Type B pancreatic cell (in vitro differentiated cells): ENCODE data around the gene ARHGEF25. TPM values are rescaled to one million over a fixed set of nuclear protein-coding genes. Genes with fewer than 3 reads are reported as not detected.
"Not testable (repeated sequence)": the region's sequence is repeated elsewhere in the genome, so short reads cannot be mapped to it uniquely, and the experiment has no call there.

Source experiments
- DNase-seq: peaks from one replicate; pipeline ENCODE4 v3.0.0; 2021; ENCODE audit warnings: mixed read lengths; ENCODE audit not compliant: unreplicated experiment; ENCODE audit errors: extremely low spot score
- H3K27ac Mint-ChIP-seq: 2 replicates; pipeline ENCODE4 v1.8.0; 2021; ENCODE audit warnings: mild to moderate bottlenecking, mixed read lengths
- H3K27me3 Mint-ChIP-seq: 2 replicates; pipeline ENCODE4 v1.8.0; 2021; ENCODE audit warnings: mixed read lengths
- H3K36me3 Mint-ChIP-seq: 2 replicates; pipeline ENCODE4 v1.8.0; 2021; ENCODE audit warnings: mixed read lengths
- H3K4me1 Mint-ChIP-seq: one replicate; pipeline ENCODE4 v1.8.0; 2021; ENCODE audit warnings: mixed read lengths; ENCODE audit not compliant: unreplicated experiment
- H3K4me3 Mint-ChIP-seq: 2 replicates; pipeline ENCODE4 v1.8.0; 2021; ENCODE audit warnings: mild to moderate bottlenecking, mixed read lengths
- H3K9me3 Mint-ChIP-seq: 2 replicates; pipeline ENCODE4 v1.8.0; 2021; ENCODE audit warnings: mixed read lengths
- long read RNA-seq: library from polyadenylated mRNA; unstranded; transcript quantifications from one replicate; pipeline ENCODE4 v2.0.0, GENCODE V29; 2020
- total RNA-seq: library from RNA; stranded (reverse); gene quantifications from 2 replicates; pipeline ENCODE4 v1.2.1, GENCODE V29; 2021; ENCODE audit warnings: low replicate concordance
- TF ChIP-seq, protein P1 (sequence below): fragments of 200-600 bp; sonication (generic); conservative IDR thresholded peaks from 2 replicates; pipeline ENCODE4 v1.5.0; 2021; ENCODE audit warnings: antibody characterized with exemption, mild to moderate bottlenecking

The ARHGEF25 gene
- total RNA-seq, result 4.7 and 34.6 TPM in 2 replicates
- long read RNA-seq, result 0 reads

DNA sequence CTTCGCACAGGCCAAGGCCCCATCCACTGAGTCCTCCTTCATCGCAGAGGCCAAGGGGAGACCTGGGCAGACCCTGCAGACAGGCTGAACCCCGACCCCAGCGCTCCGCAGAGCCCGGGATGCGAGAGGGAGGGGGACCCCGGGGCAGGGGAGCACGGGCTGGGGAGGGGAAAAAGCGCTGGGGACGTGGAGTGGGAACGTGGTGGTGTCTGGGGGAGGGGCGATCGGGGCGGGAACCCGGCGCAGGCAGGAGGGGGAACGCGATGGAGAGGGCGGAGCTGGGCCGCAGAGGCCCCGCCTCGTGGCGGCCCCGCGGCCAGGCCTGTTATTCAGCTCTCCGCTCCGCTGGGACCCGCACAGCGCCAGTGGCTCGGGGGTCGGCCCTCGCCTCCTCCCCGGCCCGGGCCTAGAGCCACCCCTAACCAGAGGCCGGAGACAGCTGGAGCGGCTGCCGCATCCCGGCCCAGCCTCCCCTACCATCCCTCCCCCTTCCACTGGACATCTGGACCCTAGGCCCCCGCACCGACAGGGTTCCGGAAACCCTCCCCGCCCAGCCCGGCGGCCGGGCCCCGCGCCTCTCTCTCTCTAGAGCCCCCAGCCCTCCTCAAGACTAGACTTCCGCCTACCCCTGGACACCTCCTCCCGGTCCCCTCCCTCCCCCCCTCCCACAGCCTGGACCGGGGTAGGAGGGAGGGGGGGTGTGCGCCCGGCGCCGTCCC, at the start of gene ARHGEF25:
TSS of gene ARHGEF25 (plus strand) at position 328 of the 719 bp plus-strand sequence. CDS start 460 bp downstream, outside the sequence.
- peak within 1 kb of the TSS; percentile 88 for H3K4me3 Mint-ChIP-seq
- H3K9me3 Mint-ChIP-seq, result no peaks in the 10 kb centered on the region
- peaks cover 17% of the 10 kb centered on the region for H3K27me3 Mint-ChIP-seq
- peak within 1 kb of the TSS; percentile 43 for H3K27ac Mint-ChIP-seq
- peaks cover 7% of the 10 kb centered on the region for H3K36me3 Mint-ChIP-seq
- peak; percentile 83 for DNase-seq
- H3K4me1 Mint-ChIP-seq, result peaks cover 4% of the 10 kb centered on the region
- TF ChIP-seq, protein P1, sequence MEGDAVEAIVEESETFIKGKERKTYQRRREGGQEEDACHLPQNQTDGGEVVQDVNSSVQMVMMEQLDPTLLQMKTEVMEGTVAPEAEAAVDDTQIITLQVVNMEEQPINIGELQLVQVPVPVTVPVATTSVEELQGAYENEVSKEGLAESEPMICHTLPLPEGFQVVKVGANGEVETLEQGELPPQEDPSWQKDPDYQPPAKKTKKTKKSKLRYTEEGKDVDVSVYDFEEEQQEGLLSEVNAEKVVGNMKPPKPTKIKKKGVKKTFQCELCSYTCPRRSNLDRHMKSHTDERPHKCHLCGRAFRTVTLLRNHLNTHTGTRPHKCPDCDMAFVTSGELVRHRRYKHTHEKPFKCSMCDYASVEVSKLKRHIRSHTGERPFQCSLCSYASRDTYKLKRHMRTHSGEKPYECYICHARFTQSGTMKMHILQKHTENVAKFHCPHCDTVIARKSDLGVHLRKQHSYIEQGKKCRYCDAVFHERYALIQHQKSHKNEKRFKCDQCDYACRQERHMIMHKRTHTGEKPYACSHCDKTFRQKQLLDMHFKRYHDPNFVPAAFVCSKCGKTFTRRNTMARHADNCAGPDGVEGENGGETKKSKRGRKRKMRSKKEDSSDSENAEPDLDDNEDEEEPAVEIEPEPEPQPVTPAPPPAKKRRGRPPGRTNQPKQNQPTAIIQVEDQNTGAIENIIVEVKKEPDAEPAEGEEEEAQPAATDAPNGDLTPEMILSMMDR, result no peak

- H3K27ac Mint-ChIP-seq, result no peak overlapping the region
- no peak for DNase-seq
- TF ChIP-seq, protein P1, result no peak
- no peaks in the 10 kb centered on the region for H3K4me1 Mint-ChIP-seq
- H3K27me3 Mint-ChIP-seq, result peaks cover 26% of the 10 kb centered on the region
- no peak overlapping the region for H3K4me3 Mint-ChIP-seq
- no peaks in the 10 kb centered on the region for H3K9me3 Mint-ChIP-seq
- H3K36me3 Mint-ChIP-seq, result no peaks in the 10 kb centered on the region
These were observed 47.9 kb upstream of the ARHGEF25 start for GRCh38 chr12:57563358-57563757.

DNA sequence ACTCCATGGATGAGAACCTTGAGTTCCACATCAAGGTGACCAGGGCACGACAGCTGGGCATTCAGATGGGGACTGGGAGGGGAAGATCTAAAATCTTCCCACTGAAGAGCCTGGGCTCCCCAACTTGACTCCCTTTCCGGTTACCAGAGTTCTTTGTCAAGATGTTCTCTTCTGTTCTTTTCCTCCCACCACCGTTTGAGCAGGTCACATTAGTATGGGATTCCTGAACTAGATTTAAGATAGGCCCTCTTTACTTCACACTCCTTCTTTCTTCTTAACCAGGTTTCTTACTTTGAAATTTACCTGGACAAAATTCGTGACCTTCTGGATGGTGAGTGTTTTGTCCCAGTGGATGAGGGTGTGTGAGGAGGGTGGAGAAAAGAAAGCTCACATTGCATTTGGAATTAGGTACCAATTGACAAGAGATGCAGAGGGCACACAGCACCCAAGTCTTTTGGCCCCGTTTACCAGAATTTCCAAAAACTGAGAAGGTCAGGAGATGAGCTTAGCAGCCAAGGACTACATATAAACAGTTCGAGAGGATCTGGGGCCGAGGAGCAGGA, 47.0 kb upstream of the ARHGEF25 start:
- H3K4me1 Mint-ChIP-seq, result no peaks in the 10 kb centered on the region
- TF ChIP-seq, protein P1, result no peak
- peaks cover 26% of the 10 kb centered on the region for H3K27me3 Mint-ChIP-seq
- no peak overlapping the region for H3K4me3 Mint-ChIP-seq
- no peaks in the 10 kb centered on the region for H3K36me3 Mint-ChIP-seq
- no peaks in the 10 kb centered on the region for H3K9me3 Mint-ChIP-seq
- no peak for DNase-seq
- no peak overlapping the region for H3K27ac Mint-ChIP-seq

GRCh38 chr12:57568838-57569237, 42.4 kb upstream of the ARHGEF25 start:
- H3K36me3 Mint-ChIP-seq, result no peaks in the 10 kb centered on the region
- TF ChIP-seq, protein P1, result no peak
- H3K9me3 Mint-ChIP-seq, result no peaks in the 10 kb centered on the region
- H3K27ac Mint-ChIP-seq, result no peak overlapping the region
- DNase-seq, result no peak
- H3K27me3 Mint-ChIP-seq, result peaks cover 8% of the 10 kb centered on the region
- no peak overlapping the region for H3K4me3 Mint-ChIP-seq
- no peaks in the 10 kb centered on the region for H3K4me1 Mint-ChIP-seq

- no peaks in the 10 kb centered on the region for H3K36me3 Mint-ChIP-seq
- H3K9me3 Mint-ChIP-seq, result no peaks in the 10 kb centered on the region
- no peak overlapping the region for H3K4me3 Mint-ChIP-seq
- DNase-seq, result no peak
- TF ChIP-seq, protein P1, result no peak
- no peaks in the 10 kb centered on the region for H3K4me1 Mint-ChIP-seq
- peaks cover under 1% of the 10 kb centered on the region for H3K27me3 Mint-ChIP-seq
- H3K27ac Mint-ChIP-seq, result no peak overlapping the region
These were observed 41.4 kb upstream of the ARHGEF25 start for GRCh38 chr12:57569858-57570257.

GRCh38 chr12:57570438-57570837, 40.8 kb upstream of the ARHGEF25 start:
- H3K9me3 Mint-ChIP-seq, result not testable (repeated sequence)

More at GRCh38 chr12:57570438-57570837, 40.8 kb upstream of the ARHGEF25 start:
- not testable (repeated sequence) for H3K27ac Mint-ChIP-seq, H3K27me3 Mint-ChIP-seq, H3K36me3 Mint-ChIP-seq, H3K4me3 Mint-ChIP-seq, DNase-seq, H3K4me1 Mint-ChIP-seq
